Measurements from ENCODE around the gene INTS1.

The INTS1 gene

DNA sequence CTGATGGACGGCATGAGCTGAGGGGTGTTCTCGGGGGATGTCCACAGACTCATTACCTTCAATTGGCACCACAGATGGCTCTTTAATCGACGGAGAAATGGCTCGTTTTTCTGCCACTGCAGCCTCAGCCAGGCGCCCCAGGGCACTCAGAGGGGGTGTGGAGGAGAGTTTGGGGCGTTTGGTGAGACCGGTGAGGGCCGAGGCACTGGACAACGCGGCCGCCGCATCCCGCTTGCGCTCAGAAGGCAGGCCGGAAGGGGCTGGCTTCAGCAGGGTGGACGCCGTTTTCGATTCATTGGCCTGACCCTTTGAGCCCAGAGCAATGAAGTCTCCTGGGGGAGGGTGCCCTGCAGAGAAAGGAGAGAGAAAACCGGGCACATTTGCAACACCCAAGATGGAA lies 1.3 kb downstream of the INTS1 start:
- DNase-seq: no peak

DNA sequence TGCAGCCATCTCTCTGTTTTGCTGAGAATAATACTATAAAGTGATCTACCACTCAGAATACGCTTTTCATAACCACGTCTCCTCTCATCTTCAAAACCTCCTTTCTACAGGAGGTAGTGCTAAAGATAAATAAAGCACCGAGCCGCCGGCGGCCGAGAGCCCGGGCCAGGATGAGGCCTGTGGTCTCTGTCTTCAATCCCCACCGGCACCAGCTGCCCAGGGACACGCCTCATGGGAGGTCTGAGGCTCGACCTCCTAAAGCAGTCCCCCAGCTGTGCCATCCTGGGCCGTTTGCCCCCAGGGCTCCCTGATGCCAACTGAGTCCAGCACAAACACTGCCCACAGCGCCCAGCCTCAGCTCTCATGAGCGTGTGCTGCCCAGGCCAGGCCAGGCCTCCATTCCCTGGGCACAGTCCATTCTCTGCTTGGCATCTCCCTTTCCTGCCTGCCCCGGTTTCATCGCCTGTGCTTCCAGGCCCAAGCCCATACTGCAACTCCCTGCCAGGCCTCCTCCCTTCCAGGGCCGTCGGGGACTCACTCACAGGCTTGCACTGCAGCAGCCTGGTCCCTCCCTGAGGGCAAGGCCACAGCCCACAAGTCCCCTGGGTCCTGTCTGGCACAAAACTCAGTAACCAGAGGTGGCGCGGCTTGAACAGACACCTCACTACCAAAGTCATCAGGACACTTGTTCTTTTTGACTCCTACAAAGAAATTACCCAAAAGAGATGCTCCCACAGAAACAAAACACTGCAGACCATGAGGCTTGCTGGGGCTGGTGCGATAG lies 2.5 kb downstream of the INTS1 start:
- DNase-seq: no peak

DNA sequence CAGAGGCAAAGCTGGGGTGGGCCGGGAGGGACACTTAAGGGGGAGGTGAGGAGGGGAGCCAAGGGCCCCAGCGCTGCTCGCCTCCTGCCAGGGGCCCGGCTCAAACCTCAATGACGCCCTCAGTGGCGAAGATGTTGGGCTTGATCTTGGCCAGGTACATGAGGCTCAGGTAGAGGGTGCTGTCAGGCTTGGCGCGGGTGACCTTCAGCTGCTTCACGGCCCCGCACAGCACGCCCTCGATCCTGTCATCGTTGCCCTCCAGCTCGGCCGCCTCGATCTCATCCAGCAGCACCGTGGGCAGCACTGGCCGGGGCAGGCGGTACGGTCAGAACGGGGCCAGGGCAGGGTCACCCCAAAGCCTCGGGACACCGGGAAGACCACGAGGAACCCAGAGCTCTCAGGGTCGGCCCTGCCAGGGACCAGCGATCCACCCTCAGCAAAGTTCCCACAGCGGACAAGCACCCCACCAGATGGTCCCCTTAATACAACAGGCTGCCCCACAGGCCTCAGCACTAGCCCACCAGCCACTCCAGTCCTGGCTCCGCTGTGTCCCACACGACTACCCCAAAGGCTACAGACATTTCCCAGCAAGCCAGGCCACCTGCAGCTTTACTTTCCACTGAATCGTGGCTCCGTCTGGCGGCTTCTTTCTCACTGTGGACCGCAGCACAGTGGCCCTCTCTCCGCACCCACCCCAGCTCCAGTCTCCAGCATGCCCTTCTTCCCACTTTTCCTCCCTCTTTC lies 4.0 kb downstream of the INTS1 start:
- no peak for DNase-seq

DNA sequence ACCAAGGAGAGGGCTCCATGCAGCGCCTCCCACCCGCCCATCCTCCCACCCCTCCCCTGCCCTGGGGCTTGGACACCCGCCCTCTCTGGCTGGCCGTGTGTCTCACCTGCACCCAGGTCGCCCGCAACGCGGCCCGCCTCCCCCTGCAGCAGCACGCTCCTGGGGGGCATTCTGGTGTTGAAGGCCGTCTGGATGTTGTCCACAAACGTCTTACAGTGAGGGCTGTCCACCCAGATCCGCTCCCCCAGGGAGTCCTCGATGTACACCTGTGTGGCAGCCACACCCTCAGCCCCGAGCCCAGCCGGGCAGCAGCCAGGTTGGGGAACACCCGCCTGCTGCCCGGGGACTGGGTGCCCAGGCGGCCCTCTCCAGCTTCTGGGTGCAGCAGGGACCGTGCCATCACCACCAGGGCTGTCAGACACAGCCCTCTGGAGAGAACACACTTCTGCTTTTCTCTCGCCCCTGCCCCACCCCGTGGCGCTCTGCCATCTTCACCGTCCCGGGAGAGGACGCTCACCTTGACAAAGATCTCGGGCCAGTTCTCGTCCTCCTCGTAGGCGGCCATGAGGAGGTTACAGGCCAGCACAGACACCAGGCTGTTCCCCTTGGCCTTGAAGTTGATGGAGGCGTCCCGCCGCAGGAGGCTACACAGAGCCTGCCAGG lies 4.7 kb downstream of the INTS1 start:
- DNase-seq: no peak

DNA sequence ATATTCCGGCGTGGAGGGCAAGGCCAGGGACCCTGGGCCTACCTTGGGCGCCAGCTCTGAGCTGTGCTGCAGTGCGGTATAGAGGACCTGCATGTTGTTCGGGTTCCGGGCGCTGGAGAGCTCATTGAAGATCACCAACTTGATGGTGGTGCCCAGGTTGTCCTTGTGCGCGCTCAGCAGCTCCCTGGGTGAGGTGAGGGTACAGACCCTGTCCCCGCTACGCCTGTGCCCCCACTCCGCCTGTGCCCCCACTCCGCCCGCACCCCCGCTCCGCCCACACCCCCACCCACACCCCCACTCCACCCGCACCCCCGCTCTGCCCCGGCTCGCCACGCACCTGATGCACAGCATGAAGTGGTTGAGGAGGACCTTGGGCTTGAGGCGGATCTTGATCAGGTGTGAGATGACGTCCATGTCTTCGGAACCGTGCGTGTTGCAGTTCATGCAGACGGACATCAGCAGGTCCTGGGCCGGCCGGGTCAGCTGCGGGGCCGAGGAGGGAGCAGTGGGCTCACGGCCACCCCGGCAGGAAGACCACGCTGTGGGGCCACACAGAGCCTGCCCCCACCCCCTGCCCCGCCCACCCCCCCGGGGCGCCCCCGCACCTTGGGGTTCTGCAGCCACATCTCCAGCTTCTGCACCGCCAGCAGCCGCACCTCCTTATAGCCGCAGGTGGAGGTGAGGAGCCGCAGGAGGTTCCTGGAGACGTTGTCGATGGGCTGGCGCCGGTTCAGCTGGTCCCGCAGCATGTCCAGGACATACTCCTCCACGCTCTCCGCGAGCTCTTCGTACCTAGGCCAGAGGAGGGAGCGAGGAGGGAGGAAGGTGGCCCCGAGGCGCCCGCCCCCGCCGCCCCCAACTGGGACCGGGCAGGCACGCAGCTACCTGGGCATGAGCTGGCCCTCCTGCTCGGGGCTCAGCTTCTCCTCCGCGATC lies 5.6 kb downstream of the INTS1 start:
- no peak for DNase-seq

DNA sequence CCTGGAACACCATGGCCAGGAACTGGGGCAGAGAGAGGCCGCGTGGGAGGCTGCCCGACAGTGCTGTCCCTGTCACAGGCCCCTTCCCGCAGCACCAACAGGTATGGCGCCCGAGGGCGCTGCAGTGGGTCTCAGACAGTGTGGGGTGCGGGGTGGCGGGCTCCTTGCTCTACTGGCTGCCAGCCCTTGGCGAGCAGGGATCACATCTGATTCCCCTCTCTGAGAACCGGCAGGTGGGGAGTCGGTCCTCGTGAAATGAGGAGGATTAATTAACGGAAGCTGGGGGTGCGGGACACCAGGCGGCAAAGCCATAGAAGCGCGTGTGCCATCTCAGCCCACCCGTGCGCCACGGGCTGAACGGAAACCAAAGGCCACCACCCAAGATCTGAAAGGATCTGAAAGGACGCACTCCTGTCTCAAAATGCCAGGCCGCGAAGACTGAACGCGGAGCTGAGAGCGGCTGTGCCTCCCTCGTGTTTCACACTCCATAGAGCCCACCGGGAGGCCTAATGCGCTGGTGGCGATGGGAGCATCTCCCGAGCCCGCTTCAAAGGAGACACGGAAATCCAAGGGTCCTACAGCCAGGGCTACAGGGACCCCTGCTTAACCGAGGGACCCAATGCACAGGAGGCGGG lies 6.8 kb downstream of the INTS1 start:
- DNase-seq: no peak

DNA sequence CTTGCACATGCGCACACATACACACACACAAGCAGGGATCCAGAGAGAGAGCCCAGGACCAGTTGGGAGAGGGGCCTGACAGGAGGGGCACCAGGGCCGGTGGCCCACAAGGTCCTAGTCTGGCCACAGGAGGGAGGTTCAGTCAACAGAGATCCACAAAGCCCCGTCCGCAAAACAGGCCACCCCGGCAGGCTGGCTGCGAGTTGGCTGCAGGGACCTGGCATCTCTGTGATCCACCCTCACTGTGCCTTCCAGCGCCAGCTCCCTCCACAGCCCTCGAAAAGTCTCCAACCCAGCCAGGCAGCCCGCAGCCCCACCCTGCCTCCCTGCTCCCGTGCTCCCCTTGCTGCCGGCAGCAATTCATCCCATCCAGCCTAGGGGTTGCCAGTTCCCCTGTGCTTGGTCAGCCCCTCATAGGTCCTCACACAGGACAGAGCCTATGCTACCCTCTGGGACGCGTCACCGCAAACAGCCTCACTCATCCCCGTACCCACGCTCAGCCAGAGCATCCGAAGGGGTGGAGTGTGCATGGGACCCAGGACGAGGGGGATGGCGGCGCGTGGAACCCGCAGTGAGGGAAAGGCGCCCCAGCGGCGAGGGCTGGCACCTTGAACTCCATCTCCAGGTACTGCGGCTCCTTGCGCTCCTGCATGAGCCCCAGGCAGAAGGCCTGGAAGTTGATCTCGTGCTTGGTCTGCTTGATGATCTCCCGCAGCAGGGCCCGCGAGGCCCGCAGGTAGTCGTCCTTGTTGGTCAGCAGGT lies 7.5 kb downstream of the INTS1 start:
- DNase-seq: no peak

DNA sequence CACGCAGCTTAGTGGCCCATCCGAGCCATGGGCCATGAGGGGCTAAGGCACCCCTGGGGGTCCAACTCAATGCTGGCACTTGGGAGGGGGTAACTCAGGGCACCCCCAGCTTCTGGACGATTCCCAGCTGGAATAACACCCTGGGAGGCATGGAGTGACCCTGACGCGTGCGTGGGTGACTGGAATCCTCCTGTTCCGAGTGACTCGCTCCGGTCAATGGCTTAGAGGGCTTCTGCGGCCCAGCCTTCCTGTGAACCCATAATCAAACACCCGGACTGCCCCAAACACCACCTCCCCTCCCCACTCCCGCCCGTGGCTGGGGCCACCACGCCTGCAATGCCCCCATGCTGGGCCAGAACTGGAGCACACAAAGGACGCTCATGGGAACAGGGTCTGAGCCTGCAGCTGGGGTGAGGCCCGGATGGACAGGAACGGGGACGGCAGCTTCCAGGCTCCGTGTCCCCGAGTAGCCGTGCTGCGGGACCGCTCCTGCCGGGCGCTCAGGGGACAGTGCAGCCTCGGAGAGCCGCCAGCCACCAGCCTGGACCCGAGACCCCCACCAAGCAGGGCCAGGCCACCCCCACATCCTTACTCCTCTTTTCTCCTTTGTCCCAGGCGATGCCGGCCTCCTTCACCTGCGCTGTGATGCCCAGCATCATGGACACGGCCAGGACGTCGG lies 8.5 kb downstream of the INTS1 start:
- no peak for DNase-seq

DNA sequence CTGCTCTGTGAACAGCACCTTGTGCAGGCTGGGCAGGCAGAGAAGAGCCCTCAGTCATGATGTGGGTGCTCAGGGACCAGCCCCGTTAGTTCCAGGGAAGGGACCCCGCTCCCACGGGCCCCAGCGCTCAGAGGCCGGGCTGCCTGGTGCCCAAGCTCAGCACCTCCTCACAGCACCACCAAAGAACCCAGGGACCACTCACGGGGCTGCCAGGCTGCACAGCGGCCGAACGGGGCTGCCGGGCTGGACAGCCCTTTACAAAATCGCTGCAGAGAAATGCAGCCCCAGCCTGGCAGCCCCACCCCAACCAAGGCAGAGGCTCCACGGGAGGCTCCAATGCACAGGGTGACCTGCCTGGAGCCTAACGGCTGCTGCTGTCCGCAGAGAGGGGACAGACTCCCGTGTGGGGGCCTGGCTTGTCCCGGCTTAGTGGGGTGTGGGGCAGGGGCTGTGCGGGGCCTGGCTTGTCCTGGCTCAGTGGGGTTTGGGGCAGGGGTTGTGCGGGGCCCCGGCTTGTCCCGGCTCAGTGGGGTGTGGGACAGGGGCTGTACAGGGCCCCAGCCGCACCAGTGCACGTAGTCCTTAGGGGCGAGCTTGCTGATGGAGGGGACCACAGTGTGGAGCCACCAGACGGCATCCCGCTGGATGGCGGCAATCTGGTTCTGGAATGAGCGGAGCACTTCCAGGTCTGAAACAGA lies 9.2 kb downstream of the INTS1 start:
- DNase-seq: no peak

DNA sequence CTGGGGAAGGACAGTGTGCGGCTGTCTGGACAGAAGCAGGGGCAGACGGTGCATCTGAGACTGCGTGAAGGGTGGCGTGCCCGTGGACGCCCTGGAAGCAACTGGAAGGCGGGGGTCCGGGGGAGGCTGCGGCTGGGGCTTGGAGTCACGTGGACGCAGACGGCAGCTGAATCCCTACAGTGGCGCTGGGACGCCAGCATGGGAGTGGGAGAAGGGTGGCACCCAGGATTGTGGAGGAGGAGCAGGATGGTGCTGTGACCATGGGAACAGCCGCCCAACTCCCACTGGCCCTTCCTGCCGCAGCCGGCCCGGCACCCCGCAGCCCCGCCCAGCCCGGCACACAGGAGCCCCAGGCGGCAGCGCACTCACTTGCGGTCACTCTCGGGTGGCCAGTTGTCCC lies 9.7 kb downstream of the INTS1 start:
- DNase-seq: no peak

DNA sequence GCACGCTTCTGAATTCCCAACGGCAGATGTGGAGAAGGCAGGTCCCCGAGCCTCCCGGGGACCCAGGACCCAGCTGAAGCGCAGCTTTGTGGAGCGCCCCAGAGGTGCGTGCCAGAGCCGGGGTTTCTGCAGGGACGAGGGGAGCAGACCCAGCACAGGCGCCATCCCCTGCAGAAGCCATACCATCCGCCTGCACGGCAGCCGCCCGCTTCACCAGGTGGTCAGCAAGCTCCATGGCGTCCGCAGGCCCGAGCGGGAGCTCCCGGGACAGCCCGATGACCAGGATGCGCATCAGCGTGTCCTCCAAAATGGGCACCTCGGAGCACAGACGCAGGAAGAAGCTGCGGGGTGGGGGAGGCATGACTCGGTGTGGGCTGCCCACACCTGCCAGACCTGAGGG lies 10.6 kb downstream of the INTS1 start:
- DNase-seq: no peak

DNA sequence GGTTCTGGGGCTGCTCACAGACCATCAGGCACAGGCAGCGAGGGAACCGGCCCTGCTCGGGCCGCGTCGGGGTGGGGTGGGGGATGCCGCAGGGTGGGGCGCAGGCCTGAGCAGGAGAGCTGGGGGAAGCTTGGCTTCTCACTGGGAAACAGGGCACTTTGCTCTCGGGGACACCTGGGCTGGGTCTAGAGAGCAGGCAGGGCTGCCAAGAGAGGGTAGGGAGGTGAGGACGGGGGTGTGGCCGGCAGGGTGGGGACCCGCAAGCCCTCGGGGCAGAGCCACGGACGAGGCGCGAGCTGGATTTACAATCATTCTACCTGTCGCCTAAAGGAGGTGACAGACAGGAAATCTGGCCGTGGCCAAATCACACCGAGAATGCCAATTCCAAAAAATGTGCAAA lies 11.1 kb downstream of the INTS1 start:
- DNase-seq: no peak

DNA sequence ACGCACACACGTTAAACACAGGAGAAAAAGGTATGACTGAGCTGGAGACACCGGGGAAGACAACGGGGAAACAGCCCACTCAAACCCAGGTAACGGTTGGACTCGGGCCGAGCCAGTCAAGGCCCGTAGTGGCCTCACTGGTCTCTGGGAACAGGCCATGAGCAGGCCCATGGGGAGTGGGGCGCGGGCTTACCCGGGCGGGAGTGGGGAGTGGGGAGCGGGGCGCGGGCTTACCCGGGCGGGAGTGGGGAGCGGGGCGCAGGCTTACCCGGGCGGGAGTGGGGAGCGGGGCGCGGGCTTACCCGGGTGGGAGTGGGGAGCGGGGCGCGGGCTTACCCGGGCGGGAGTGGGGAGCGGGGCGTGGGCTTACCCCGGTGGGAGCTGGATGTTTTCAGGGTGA lies 11.5 kb downstream of the INTS1 start:
- DNase-seq: no peak

DNA sequence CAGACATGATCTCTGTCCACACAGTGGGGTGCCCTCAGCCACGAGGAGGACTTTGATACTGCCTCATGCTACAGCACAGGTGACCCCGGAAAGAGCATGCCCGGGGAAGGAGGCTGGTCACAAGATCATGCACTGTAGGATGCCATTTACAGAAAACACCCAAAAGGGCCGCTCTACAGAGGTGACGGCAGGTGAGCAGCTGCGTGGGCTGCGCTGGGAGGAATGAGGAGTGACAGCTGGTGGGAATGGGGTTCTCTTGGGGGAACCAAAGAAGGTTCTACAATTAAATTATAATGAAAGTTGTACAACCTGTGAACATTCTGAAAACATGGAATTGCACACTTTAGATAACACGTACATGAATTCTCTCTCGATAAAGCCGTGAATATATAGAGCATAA lies 12.0 kb downstream of the INTS1 start:
- DNase-seq: no peak

DNA sequence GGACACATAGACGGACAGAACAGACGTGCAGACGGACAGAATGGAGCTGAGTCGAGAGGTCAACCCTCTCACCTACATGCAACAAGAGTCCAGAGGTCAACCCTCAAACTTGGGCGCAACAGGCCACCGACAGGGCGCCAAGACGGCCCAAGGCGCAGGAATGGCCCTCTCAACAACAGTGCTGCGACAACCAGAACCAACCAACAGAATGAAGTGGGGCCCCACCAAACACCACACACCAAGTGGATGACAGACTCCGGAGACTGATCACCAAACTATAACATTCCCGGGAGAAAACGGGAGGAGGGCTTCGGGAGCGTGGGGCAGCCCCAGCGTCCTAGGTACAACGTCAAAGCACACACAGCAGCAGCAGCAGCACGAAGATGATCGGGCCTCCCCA lies 13.4 kb downstream of the INTS1 start:
- DNase-seq: no peak

DNA sequence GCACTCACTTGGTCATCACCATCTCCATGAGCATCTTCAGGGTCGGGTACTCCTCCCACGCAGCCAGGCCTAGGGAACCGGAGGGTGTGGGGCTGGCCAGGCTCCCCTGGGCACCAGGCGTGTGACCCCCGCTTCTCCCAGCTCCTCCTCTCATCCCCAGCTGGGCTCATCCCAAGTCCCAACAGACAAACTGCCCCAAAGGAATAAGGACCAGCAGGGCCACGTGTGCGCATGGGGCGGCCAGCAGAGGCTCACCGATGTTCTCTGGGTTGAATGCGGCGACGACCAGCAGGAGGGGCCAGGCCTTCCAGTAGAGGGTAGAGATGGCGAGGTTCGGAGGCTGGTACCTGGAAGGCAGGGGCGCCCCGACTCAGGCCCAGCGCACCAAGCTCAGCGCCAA lies 14.9 kb downstream of the INTS1 start:
- DNase-seq: no peak

DNA sequence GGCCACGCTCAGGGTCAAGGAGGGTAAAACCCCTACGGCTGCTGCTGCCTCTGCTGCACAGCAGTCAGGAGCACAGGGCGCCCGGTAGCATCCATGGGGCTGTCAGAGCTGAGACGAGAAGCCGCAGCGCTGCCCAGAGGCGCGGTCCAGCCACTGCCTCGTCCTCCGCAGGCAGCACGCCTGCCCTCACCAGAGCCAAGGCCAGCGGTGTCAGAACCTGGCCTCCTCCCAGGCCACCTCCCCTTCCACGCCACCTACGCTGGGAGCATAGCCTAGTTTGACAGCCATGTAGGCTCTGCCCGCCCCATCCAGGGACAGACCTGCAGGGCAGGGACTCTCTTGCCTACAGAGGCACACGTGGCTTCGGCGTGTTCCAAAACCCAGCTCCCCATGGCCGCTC lies 16.2 kb downstream of the INTS1 start:
- no peak for DNase-seq

DNA sequence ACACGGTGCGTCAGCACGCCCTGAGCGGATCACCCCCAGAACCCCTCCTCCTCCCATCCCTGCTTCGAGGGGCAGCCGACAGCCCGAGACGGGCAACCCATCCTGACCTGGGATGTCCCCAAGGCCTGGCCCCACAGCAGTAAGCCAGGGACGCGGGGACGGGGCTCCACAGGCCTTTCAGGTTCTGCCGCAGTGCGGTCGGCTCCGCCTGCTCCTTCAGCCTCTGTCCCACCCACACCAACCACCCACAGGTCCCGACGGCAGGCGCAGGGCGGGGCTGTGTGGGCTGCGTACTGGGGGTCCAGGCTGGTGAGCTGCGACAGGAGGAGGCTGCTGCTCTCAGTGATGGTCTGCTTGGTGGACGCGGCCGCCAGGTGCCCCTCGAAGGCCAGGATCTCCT lies 16.7 kb downstream of the INTS1 start:
- no peak for DNase-seq

DNA sequence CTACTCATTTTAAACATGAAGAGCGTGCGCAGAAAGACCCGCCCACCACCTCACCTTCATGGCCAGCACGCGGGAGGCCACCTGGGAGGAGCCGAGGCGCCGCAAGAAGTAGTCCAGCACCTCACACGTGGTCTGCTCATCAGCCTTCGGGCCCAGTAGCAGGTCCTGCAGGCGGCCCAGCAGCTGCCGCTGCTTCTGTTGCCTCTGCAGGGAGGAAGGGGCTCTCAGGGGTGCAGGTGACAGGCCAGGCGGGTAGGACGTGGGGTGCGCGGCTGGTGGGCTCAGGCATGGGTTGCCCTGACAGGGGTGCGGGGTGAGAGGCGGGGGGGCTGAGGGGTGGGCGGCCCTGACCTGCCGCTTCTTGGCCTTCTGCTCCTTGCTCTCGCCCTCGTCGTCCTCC lies 17.6 kb downstream of the INTS1 start:
- no peak for DNase-seq

DNA sequence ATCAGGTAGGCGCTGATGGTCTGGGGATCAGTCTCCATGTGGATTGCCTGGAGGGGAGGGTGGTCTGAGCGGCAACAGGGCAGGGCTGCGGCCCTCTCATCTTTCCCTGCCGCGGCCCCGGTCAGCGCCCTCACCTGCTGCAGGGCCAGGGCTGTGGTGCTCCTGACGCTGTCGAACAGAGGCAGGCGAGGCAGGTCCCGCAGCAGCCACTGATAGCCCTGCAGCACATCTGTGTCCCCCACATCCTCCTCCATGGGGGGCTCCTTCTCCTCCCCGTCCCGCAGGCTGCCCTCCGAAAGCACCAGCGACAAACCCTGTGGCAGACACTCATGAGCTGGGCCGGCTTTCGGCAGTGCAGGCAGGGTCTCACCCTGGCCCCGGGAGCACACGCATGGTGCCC lies 19.0 kb downstream of the INTS1 start:
- no peak for DNase-seq
